Measurements from ENCODE around the gene ADAM17. TPM values are rescaled to one million over a fixed set of nuclear protein-coding genes. Genes with fewer than 3 reads are reported as not detected.

Gene ADAM17
- total and polyA plus RNA-seq, 10 of the 15 experiments (the other 5 are each of a cell fraction or from before 2014, with no cell fraction given): 2.3 to 18.5 (median 13.4) TPM

DNA sequence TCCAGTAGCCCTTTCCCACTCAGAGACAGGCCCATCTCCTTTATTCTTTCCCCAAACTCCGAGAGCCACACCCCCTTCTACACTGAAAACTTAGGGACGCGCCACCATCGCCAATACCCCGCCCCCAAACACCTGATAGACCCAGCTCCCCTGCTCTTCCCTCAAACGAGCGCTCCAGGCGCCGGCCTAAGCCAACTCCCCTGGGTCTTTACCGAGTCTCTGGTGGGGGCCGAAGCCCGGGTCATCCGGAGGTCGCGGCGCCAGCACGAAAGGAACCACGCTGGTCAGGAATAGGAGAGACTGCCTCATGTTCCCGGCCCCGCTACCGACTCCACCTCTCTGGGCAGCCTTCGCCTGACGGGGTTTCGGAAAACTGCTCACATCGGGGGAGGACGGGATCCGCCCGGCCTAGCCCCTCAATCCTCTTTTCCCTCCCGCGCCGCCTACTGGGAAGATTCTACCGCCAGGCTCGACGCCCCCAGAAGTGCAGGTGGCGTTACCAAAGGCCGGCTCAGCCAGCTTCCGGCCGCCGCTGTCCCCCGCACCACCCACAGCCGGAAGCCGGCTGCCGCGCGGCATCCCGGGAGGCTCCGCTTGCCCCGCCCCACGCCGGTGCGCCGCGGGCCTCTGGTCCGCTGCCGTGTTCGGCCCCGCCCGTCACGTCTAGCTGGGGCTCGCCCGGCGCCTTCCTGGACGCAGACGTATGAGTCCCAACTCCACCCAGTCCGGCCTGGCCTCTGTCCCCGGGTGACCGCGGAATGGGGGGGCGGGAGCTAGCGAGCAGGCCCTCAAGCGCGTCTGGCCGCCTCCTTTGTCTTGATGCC is at the start of gene ADAM17 (continued):
- TF ChIP-seq, protein P1, sequence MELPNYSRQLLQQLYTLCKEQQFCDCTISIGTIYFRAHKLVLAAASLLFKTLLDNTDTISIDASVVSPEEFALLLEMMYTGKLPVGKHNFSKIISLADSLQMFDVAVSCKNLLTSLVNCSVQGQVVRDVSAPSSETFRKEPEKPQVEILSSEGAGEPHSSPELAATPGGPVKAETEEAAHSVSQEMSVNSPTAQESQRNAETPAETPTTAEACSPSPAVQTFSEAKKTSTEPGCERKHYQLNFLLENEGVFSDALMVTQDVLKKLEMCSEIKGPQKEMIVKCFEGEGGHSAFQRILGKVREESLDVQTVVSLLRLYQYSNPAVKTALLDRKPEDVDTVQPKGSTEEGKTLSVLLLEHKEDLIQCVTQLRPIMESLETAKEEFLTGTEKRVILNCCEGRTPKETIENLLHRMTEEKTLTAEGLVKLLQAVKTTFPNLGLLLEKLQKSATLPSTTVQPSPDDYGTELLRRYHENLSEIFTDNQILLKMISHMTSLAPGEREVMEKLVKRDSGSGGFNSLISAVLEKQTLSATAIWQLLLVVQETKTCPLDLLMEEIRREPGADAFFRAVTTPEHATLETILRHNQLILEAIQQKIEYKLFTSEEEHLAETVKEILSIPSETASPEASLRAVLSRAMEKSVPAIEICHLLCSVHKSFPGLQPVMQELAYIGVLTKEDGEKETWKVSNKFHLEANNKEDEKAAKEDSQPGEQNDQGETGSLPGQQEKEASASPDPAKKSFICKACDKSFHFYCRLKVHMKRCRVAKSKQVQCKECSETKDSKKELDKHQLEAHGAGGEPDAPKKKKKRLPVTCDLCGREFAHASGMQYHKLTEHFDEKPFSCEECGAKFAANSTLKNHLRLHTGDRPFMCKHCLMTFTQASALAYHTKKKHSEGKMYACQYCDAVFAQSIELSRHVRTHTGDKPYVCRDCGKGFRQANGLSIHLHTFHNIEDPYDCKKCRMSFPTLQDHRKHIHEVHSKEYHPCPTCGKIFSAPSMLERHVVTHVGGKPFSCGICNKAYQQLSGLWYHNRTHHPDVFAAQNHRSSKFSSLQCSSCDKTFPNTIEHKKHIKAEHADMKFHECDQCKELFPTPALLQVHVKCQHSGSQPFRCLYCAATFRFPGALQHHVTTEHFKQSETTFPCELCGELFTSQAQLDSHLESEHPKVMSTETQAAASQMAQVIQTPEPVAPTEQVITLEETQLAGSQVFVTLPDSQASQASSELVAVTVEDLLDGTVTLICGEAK (IDR thresholded peaks at IDR 0.05; ENCODE audit: borderline replicate concordance): peak; percentile 91
- TF ChIP-seq, protein P2, sequence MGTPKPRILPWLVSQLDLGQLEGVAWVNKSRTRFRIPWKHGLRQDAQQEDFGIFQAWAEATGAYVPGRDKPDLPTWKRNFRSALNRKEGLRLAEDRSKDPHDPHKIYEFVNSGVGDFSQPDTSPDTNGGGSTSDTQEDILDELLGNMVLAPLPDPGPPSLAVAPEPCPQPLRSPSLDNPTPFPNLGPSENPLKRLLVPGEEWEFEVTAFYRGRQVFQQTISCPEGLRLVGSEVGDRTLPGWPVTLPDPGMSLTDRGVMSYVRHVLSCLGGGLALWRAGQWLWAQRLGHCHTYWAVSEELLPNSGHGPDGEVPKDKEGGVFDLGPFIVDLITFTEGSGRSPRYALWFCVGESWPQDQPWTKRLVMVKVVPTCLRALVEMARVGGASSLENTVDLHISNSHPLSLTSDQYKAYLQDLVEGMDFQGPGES (IDR thresholded peaks at IDR 0.05): no peak
- peak; percentile 5; the same call in 1 of the 2 replicates for TF ChIP-seq MEF2A (IDR thresholded peaks at IDR 0.05; ENCODE audit: insufficient read depth, low read depth, low read length)
- TF ChIP-seq FOS (IDR thresholded peaks at IDR 0.05; ENCODE audit: borderline replicate concordance, extremely low read depth, insufficient read length): no peak
- no peak for TF ChIP-seq SUPT20H (IDR thresholded peaks at IDR 0.05; ENCODE audit: borderline replicate concordance, control insufficient read depth, low read depth, low read length)
- TF ChIP-seq JUNB (IDR thresholded peaks at IDR 0.05): no peak
- no peak for TF ChIP-seq NFYA (IDR thresholded peaks at IDR 0.05; ENCODE audit: borderline replicate concordance, low read depth, low read length)
- TF ChIP-seq, protein P3, sequence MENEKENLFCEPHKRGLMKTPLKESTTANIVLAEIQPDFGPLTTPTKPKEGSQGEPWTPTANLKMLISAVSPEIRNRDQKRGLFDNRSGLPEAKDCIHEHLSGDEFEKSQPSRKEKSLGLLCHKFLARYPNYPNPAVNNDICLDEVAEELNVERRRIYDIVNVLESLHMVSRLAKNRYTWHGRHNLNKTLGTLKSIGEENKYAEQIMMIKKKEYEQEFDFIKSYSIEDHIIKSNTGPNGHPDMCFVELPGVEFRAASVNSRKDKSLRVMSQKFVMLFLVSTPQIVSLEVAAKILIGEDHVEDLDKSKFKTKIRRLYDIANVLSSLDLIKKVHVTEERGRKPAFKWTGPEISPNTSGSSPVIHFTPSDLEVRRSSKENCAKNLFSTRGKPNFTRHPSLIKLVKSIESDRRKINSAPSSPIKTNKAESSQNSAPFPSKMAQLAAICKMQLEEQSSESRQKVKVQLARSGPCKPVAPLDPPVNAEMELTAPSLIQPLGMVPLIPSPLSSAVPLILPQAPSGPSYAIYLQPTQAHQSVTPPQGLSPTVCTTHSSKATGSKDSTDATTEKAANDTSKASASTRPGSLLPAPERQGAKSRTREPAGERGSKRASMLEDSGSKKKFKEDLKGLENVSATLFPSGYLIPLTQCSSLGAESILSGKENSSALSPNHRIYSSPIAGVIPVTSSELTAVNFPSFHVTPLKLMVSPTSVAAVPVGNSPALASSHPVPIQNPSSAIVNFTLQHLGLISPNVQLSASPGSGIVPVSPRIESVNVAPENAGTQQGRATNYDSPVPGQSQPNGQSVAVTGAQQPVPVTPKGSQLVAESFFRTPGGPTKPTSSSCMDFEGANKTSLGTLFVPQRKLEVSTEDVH (IDR thresholded peaks at IDR 0.05; ENCODE audit: low read depth, partially characterized antibody): peak; percentile 52
- no peak for TF ChIP-seq SMAD1 (IDR thresholded peaks at IDR 0.05; ENCODE audit: low read depth, partially characterized antibody)
- no peak for TF ChIP-seq WRNIP1 (IDR thresholded peaks at IDR 0.05; ENCODE audit: borderline replicate concordance, low read depth, low read length)
- no peak for TF ChIP-seq MYC (IDR thresholded peaks at IDR 0.05; ENCODE audit: insufficient read depth, insufficient read length, insufficient replicate concordance, low read length, severe bottlenecking)
- no peak for TF ChIP-seq HDAC6 (IDR thresholded peaks at IDR 0.05; ENCODE audit: unreplicated experiment)
- TF ChIP-seq, protein P4, sequence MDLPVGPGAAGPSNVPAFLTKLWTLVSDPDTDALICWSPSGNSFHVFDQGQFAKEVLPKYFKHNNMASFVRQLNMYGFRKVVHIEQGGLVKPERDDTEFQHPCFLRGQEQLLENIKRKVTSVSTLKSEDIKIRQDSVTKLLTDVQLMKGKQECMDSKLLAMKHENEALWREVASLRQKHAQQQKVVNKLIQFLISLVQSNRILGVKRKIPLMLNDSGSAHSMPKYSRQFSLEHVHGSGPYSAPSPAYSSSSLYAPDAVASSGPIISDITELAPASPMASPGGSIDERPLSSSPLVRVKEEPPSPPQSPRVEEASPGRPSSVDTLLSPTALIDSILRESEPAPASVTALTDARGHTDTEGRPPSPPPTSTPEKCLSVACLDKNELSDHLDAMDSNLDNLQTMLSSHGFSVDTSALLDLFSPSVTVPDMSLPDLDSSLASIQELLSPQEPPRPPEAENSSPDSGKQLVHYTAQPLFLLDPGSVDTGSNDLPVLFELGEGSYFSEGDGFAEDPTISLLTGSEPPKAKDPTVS (IDR thresholded peaks at IDR 0.05; ENCODE audit: low read depth, low read length): no peak
- TF ChIP-seq, protein P5, sequence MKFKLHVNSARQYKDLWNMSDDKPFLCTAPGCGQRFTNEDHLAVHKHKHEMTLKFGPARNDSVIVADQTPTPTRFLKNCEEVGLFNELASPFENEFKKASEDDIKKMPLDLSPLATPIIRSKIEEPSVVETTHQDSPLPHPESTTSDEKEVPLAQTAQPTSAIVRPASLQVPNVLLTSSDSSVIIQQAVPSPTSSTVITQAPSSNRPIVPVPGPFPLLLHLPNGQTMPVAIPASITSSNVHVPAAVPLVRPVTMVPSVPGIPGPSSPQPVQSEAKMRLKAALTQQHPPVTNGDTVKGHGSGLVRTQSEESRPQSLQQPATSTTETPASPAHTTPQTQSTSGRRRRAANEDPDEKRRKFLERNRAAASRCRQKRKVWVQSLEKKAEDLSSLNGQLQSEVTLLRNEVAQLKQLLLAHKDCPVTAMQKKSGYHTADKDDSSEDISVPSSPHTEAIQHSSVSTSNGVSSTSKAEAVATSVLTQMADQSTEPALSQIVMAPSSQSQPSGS (IDR thresholded peaks at IDR 0.05; ENCODE audit: low read length): no peak
- peak; percentile 67; the same call in 1 of the 2 replicates for TF ChIP-seq SIN3A (IDR thresholded peaks at IDR 0.05; ENCODE audit: low read depth, low read length)
- TF ChIP-seq CHD4 (IDR thresholded peaks at IDR 0.05): no peak
- no peak for TF ChIP-seq SUZ12 (IDR thresholded peaks at IDR 0.05; ENCODE audit: unreplicated experiment)

All from GM12878 (cell line).